ENCODE measurements around the gene TMCC3.
"Not testable (repeated sequence)": the region's sequence is repeated elsewhere in the genome, so short reads cannot be mapped to it uniquely, and the experiment has no call there.

TMCC3 gene

GRCh38 chr12:94634717-94635116 is 15.6 kb downstream of the TMCC3 start:
- DNase-seq (ENCODE audit: low read depth): no peak

GRCh38 chr12:94633401-94633800 is 17.0 kb downstream of the TMCC3 start:
- no peak for DNase-seq (ENCODE audit: low read depth)

- no peak for DNase-seq (ENCODE audit: low read depth)
Measured at GRCh38 chr12:94631058-94631457, 19.3 kb downstream of the TMCC3 start.

GRCh38 chr12:94628819-94629472 is 21.4 kb downstream of the TMCC3 start:
- no peak for DNase-seq (ENCODE audit: low read depth)

GRCh38 chr12:94628369-94628768 is 22.0 kb downstream of the TMCC3 start:
- no peak for DNase-seq (ENCODE audit: low read depth)

- DNase-seq (ENCODE audit: low read depth): no peak
Measured at GRCh38 chr12:94625531-94625930, 24.8 kb downstream of the TMCC3 start.

- no peak for DNase-seq (ENCODE audit: low read depth)
Measured at GRCh38 chr12:94623161-94623920, 27.0 kb downstream of the TMCC3 start.

GRCh38 chr12:94622475-94622874 is 27.9 kb downstream of the TMCC3 start:
- no peak for DNase-seq (ENCODE audit: low read depth)

GRCh38 chr12:94621662-94622359 is 28.5 kb downstream of the TMCC3 start:
- DNase-seq (ENCODE audit: low read depth): no peak

- DNase-seq (ENCODE audit: low read depth): no peak
Measured at GRCh38 chr12:94620621-94621020, 29.7 kb downstream of the TMCC3 start.

GRCh38 chr12:94618995-94619695 is 31.2 kb downstream of the TMCC3 start:
- peak; percentile 35 for DNase-seq (ENCODE audit: low read depth)

GRCh38 chr12:94617101-94617500 is 33.3 kb downstream of the TMCC3 start:
- no peak for DNase-seq (ENCODE audit: low read depth)

GRCh38 chr12:94616203-94616729 is 34.1 kb downstream of the TMCC3 start:
- DNase-seq (ENCODE audit: low read depth): no peak

GRCh38 chr12:94615260-94616181 is 34.8 kb downstream of the TMCC3 start:
- DNase-seq (ENCODE audit: low read depth): peak; percentile 38

- no peak for DNase-seq (ENCODE audit: low read depth)
Measured at GRCh38 chr12:94614288-94614721, 36.1 kb downstream of the TMCC3 start.

- DNase-seq (ENCODE audit: low read depth): no peak
Measured at GRCh38 chr12:94609917-94610443, 40.4 kb downstream of the TMCC3 start.

GRCh38 chr12:94606810-94607209 is 43.5 kb downstream of the TMCC3 start:
- DNase-seq (ENCODE audit: low read depth): not testable (repeated sequence)

GRCh38 chr12:94604366-94604698 is 46.0 kb downstream of the TMCC3 start:
- DNase-seq (ENCODE audit: low read depth): no peak

- DNase-seq (ENCODE audit: low read depth): no peak
Measured at GRCh38 chr12:94603434-94604365, 46.7 kb downstream of the TMCC3 start.

- no peak for DNase-seq (ENCODE audit: low read depth)
Measured at GRCh38 chr12:94602024-94602423, 48.3 kb downstream of the TMCC3 start.
